Activated naive CD8-positive, alpha-beta T cell (primary cell): ENCODE results near the gene RCVRN.
"Not testable (repeated sequence)": the region's sequence is repeated elsewhere in the genome, so short reads cannot be mapped to it uniquely, and the experiment has no call there.

ENCODE experiments used
- H3K27ac Mint-ChIP-seq: one replicate; pipeline ENCODE4 v1.8.0; 2021; ENCODE audit warnings: mixed read lengths
- H3K27me3 Mint-ChIP-seq: one replicate; pipeline ENCODE4 v1.8.0; 2021; ENCODE audit warnings: mixed read lengths
- H3K36me3 Mint-ChIP-seq: one replicate; pipeline ENCODE4 v1.8.0; 2021; ENCODE audit warnings: mixed read lengths
- H3K4me1 Mint-ChIP-seq: one replicate; pipeline ENCODE4 v1.8.0; 2021; ENCODE audit warnings: low read depth, mixed read lengths
- H3K4me3 Mint-ChIP-seq: one replicate; pipeline ENCODE4 v1.8.0; 2021; ENCODE audit warnings: mild to moderate bottlenecking, mixed read lengths
- H3K9me3 Mint-ChIP-seq: one replicate; pipeline ENCODE4 v1.8.0; 2021; ENCODE audit warnings: low read depth, mixed read lengths

Gene RCVRN

DNA sequence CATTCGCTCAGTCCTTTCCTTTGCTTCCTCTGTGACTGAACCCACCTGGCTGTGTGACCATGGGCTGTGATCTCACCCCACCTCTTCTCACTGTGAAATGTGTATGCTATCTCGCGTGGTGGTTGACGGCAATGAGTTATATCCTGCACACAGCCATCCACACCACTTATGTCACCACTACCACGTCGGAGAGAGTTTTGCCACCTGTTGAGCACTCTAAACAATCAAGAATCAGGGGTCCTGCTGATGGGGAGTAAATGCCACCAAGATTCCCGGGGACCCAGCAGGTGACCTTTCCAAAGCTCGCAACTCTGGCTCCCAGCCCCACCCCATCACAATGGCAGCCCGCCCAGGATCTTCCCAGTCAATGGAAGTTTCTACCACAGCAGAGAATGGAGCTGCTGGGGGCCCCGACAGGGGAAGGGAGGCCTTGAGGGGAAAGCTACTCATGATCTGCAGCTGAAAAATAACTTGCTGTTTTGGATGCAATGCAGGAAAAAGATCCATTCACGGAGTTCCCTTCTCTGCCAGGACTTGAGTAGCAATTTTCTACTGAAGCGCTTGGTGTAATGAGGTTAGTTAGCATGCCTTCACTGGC is 26.2 kb upstream of the RCVRN start:
- H3K27me3 Mint-ChIP-seq: peaks cover 4% of the 10 kb centered on the region
- no peak overlapping the region for H3K4me3 Mint-ChIP-seq
- no peaks in the 10 kb centered on the region for H3K4me1 Mint-ChIP-seq
- no peaks in the 10 kb centered on the region for H3K36me3 Mint-ChIP-seq
- H3K9me3 Mint-ChIP-seq: no peaks in the 10 kb centered on the region
- H3K27ac Mint-ChIP-seq: no peak overlapping the region

DNA sequence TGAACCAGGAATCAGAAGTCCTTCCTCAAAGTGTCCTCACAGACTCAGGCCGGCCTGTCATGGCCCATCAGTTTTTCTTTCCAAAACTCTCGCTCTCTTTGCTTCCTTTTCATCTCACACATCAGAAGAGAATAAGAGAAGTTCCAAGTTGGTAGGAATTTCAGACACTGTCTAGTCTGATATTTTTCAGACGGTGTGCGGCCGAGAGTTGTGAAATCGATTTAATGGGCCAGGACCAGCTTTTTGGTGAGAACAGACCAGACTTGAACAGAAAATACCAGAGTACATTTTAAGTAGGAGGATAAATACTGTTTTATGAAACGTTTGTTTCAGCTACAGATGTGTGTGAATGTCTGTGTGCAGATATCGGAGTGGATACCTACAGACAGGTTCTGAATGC is 24.8 kb upstream of the RCVRN start:
- Mint-ChIP-seq H3K36me3 (no peaks in the 10 kb centered on the region), H3K27me3 (peaks cover 4% of the 10 kb centered on the region)

GRCh38 chr17:9928601-9929333 is 23.7 kb upstream of the RCVRN start:
- no peak overlapping the region for H3K4me3 Mint-ChIP-seq
- H3K4me1 Mint-ChIP-seq: peaks cover 2% of the 10 kb centered on the region
- H3K27me3 Mint-ChIP-seq: peaks cover 4% of the 10 kb centered on the region
- H3K36me3 Mint-ChIP-seq: no peaks in the 10 kb centered on the region
- H3K9me3 Mint-ChIP-seq: no peaks in the 10 kb centered on the region
- no peak overlapping the region for H3K27ac Mint-ChIP-seq

More for the DNA sequence above, 24.8 kb upstream of the RCVRN start:
- H3K4me3 Mint-ChIP-seq: no peak overlapping the region
- H3K27ac Mint-ChIP-seq: no peak overlapping the region
- H3K4me1 Mint-ChIP-seq: no peaks in the 10 kb centered on the region
- H3K9me3 Mint-ChIP-seq: no peaks in the 10 kb centered on the region

DNA sequence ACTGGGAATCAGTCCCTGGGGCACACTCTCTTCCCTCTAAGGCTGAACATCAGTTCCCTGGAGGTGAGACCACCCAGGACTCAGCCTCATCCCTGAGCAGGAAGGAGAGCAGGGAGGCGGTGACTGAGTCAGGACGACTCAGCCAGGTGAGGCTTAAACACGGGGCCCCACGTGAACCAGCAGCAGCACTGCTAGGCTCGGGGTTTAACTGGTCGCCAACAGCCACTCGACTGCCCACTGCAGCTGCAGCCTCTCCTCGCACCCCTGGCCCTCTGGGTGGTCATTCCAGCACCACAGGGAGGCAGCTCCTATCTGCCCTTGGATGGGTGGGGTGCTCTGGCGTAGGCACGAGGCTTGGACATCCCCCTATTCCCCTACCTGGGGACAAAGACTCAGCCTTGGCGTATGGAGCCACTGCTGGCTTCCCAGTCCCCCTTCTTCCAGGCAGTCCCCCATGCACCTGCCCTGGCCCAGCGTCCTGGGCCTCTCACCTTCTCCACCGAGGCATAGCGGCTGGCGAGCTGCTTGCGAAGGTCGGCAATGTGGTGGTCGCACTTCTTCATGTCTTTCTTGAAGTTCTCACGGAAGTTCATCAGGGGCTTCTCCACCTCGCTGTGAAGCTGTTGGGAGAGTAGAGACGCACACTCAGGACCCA is 21.2 kb upstream of the RCVRN start:
- no peaks in the 10 kb centered on the region for H3K36me3 Mint-ChIP-seq
- peaks cover 1% of the 10 kb centered on the region for H3K27me3 Mint-ChIP-seq
- H3K27ac Mint-ChIP-seq: no peak overlapping the region
- peaks cover 2% of the 10 kb centered on the region for H3K4me1 Mint-ChIP-seq
- H3K9me3 Mint-ChIP-seq: no peaks in the 10 kb centered on the region
- H3K4me3 Mint-ChIP-seq: no peak overlapping the region

- no peaks in the 10 kb centered on the region for H3K36me3 Mint-ChIP-seq
- H3K9me3 Mint-ChIP-seq: no peaks in the 10 kb centered on the region
- peaks cover 1% of the 10 kb centered on the region for H3K27me3 Mint-ChIP-seq
- no peak overlapping the region for H3K4me3 Mint-ChIP-seq
- H3K4me1 Mint-ChIP-seq: peaks cover 2% of the 10 kb centered on the region
- no peak overlapping the region for H3K27ac Mint-ChIP-seq
Measured at GRCh38 chr17:9925457-9925856, 20.4 kb upstream of the RCVRN start.

DNA sequence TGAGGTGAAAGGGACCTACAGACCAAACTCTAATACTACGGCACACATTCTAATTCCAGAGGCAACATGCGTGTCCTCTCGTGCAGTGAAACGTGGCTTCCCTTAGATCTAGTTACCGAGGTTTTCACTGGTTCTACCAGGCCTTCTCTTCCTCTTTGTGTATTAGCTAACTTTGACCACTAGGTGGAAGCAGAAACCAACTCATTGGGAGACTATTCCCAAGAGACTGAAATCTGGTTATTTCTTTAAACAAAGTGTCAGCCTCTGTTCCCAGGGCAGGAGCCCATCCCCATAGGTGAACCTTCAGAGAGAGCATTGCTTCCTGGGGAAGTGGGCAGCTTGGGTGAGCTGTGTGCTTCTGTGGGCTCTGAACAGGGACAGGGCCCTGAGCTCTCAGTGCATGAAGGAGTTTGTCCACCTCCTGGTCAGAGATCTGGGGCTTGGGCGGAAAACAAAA is 19.7 kb upstream of the RCVRN start:
- Mint-ChIP-seq H3K4me1 (peaks cover 2% of the 10 kb centered on the region), H3K4me3 (no peak overlapping the region), H3K27me3 (peaks cover 1% of the 10 kb centered on the region), H3K27ac (no peak overlapping the region), H3K9me3 (no peaks in the 10 kb centered on the region), H3K36me3 (no peaks in the 10 kb centered on the region)

DNA sequence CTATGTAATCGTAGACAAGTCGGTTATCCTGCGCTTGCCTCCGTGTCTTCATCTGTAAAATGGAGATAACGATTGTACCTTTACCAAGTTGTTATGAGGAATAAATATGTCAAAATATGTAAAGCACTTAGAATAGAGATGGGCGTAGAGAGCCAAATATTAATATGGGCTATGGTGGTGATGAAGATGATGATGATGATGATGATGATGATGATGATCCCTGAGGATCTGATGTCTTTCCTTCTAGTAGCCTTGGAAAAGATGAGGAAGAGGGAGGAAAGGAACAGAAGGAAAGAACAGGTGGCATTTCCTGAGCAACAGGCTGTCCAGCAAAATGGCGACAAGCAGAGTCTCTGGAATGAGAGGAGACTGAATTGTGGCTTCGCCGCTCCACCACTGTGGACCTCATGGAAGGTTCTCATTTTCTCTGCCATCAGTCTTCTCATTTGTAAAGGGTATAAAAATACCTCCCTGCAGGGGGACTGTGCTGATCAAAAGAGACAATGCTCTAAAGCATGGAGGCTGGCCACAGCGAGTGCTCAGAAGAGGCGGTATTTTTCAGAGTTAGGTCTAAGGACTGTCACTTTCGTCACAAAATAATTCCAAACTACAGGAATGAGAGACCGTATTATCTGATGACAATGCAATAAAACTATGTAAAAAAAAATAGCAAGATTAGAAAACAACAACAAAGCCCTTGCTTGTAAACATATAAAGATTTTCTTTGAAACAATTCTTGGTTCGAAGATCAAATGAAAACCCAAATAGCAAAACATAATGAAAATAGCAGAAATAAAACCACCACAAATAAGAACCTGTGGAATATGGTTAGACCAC is 17.2 kb upstream of the RCVRN start:
- H3K4me3 Mint-ChIP-seq: no peak overlapping the region
- H3K36me3 Mint-ChIP-seq: no peaks in the 10 kb centered on the region
- no peak overlapping the region for H3K27ac Mint-ChIP-seq
- peaks cover 2% of the 10 kb centered on the region for H3K4me1 Mint-ChIP-seq
- no peaks in the 10 kb centered on the region for H3K9me3 Mint-ChIP-seq
- no peaks in the 10 kb centered on the region for H3K27me3 Mint-ChIP-seq

GRCh38 chr17:9921216-9921615 is 16.1 kb upstream of the RCVRN start:
- not testable (repeated sequence) for H3K4me1 Mint-ChIP-seq, H3K27ac Mint-ChIP-seq, H3K9me3 Mint-ChIP-seq, H3K4me3 Mint-ChIP-seq, H3K36me3 Mint-ChIP-seq, H3K27me3 Mint-ChIP-seq

DNA sequence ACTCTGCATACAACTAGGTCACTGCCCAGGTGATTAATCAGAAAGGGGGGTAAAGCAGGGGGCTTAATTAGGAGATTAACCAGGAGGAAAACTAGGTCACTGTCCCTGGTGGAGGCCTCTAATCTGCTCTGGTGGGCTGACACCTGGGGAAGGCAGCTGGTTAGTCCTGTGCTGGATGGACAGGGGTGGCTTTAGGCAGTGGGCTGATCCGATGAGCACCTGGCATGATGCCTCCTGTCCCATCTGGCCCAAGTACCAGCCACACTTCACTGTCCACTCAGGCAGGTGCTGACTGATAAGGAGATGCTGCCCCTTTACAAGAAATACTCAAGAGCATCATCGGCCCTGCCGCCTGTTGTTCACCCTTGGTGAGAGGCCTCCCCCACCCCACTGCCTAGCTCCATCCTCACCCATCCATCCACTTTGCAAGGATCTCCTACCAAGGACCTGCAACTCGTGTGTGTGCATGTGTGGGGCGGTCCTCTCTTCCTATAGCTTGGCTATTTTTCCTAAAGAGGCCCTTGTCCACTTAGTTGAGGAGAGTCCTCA is 13.8 kb upstream of the RCVRN start:
- Mint-ChIP-seq H3K36me3 (no peaks in the 10 kb centered on the region), H3K4me3 (no peak overlapping the region), H3K9me3 (no peaks in the 10 kb centered on the region), H3K27me3 (no peaks in the 10 kb centered on the region), H3K27ac (no peak overlapping the region), H3K4me1 (no peaks in the 10 kb centered on the region)

DNA sequence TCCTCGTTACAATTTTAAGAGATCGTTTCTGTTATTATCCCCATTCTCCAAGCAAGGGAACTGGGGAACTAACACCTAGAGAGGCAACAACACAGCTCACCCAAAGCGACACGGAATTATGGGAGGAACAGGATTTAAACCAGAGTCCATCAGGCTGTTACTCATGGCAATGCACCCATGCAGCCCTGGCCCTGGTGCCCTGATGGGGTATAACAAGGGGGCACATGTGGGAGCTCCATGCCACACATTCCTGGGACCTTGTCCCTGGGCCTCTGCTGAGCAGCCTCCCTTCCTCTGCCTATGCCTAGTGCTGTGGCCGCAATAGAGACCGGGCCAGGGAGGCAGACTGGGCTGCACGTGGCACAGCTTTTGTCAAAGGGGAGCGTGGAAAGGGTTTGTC is 13.3 kb upstream of the RCVRN start:
- H3K27me3 Mint-ChIP-seq: no peaks in the 10 kb centered on the region
- H3K36me3 Mint-ChIP-seq: no peaks in the 10 kb centered on the region
- no peaks in the 10 kb centered on the region for H3K9me3 Mint-ChIP-seq
- no peaks in the 10 kb centered on the region for H3K4me1 Mint-ChIP-seq
- H3K27ac Mint-ChIP-seq: no peak overlapping the region
- no peak overlapping the region for H3K4me3 Mint-ChIP-seq

- Mint-ChIP-seq H3K27me3 (no peaks in the 10 kb centered on the region), H3K27ac (no peak overlapping the region), H3K4me3 (no peak overlapping the region)
Measured at GRCh38 chr17:9917801-9918200, 12.7 kb upstream of the RCVRN start.

DNA sequence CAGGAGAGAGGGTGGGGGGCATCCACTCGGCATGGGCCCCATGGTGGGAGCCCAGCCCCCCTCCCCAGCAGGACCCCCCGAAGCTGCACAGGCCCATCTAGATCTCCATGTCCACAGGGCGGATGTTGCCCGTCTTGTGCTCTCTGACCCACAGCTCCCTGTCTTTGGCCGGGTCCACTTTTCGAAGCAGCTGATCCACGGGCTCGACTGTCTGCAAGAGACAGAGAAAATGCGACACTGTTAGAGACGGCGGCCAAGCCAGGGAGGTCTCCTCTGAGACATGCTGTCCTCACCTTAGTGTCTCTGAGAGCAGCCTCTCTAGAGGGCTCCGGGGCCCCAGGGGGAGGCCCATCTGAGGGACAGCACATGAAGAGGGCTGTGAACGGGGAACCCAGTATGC is 12.1 kb upstream of the RCVRN start:
- Mint-ChIP-seq H3K36me3 (no peaks in the 10 kb centered on the region), H3K9me3 (no peaks in the 10 kb centered on the region), H3K27me3 (no peaks in the 10 kb centered on the region), H3K4me3 (no peak overlapping the region), H3K4me1 (no peaks in the 10 kb centered on the region), H3K27ac (no peak overlapping the region)

More at GRCh38 chr17:9917801-9918200, 12.7 kb upstream of the RCVRN start:
- Mint-ChIP-seq H3K9me3 (no peaks in the 10 kb centered on the region), H3K36me3 (no peaks in the 10 kb centered on the region), H3K4me1 (no peaks in the 10 kb centered on the region)

- Mint-ChIP-seq H3K27ac (no peak overlapping the region), H3K9me3 (no peaks in the 10 kb centered on the region), H3K4me3 (no peak overlapping the region), H3K4me1 (no peaks in the 10 kb centered on the region), H3K27me3 (no peaks in the 10 kb centered on the region), H3K36me3 (no peaks in the 10 kb centered on the region)
Measured at GRCh38 chr17:9916108-9916507, 11.0 kb upstream of the RCVRN start.

- H3K27me3 Mint-ChIP-seq: peaks cover 4% of the 10 kb centered on the region
- no peak overlapping the region for H3K27ac Mint-ChIP-seq
- H3K4me3 Mint-ChIP-seq: no peak overlapping the region
- H3K36me3 Mint-ChIP-seq: no peaks in the 10 kb centered on the region
- H3K4me1 Mint-ChIP-seq: no peaks in the 10 kb centered on the region
- H3K9me3 Mint-ChIP-seq: no peaks in the 10 kb centered on the region
Measured at GRCh38 chr17:9913476-9913875, 8.4 kb upstream of the RCVRN start.
